ENCODE data around the gene RAB1A.
"Not testable (repeated sequence)": the region's sequence is repeated elsewhere in the genome, so short reads cannot be mapped to it uniquely, and the experiment has no call there.

Gene RAB1A

GRCh38 chr2:65161551-65162100 lies 31.7 kb upstream of the RAB1A start:
- Histone ChIP-seq H3K4me3 (ENCODE audit: low read depth in 1 of 2, low read length in 2 of 2) (no peak overlapping the region), H3K36me3 (ENCODE audit: control insufficient read depth in 1 of 2, insufficient read depth in 2 of 2, low read length in 2 of 2) (no peaks in the 10 kb centered on the region), H3K9ac (ENCODE audit: low read depth in 1 of 2, low read length in 2 of 2) (no peak overlapping the region), H3K9me3 (ENCODE audit: control insufficient read depth in 1 of 2, low read length in 2 of 2) (no peaks in the 10 kb centered on the region), H3K4me1 (ENCODE audit: control insufficient read depth in 1 of 2, insufficient read depth in 2 of 2, low read length in 2 of 2) (peaks cover 0 to 18% of the 10 kb centered on the region in 2 donors), H3K27ac (ENCODE audit: low read depth, low read length) (no peak overlapping the region), H3K27me3 (ENCODE audit: control insufficient read depth in 1 of 2, insufficient read depth in 2 of 2, low read length in 2 of 2) (no peaks in the 10 kb centered on the region)

DNA sequence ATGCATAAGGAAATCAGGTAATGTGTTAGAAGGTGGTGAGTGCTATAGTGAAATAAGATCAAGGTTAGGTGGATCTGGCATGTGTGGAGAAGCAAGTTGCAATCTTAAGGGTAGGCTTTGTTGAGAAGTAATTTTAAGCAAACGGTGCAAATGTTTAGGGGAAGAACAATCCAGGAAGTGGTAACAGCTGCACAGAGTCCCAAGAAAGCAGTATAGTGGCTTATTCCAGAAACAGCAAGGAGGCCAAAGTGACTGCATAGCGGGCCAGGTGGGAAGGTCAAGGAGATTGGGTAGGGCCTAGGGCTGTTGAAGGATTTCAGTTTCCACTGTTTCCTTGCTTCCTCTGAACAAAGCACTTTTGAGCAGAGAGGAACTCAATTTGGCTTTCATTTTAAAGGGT lies 30.0 kb upstream of the RAB1A start:
- Histone ChIP-seq H3K27ac (ENCODE audit: low read depth, low read length) (no peak overlapping the region), H3K9ac (ENCODE audit: low read depth in 1 of 2, low read length in 2 of 2) (no peak overlapping the region), H3K27me3 (ENCODE audit: control insufficient read depth in 1 of 2, insufficient read depth in 2 of 2, low read length in 2 of 2) (no peaks in the 10 kb centered on the region), H3K4me3 (ENCODE audit: low read depth in 1 of 2, low read length in 2 of 2) (no peak overlapping the region), H3K4me1 (ENCODE audit: control insufficient read depth in 1 of 2, insufficient read depth in 2 of 2, low read length in 2 of 2) (peaks cover 0 to 13% of the 10 kb centered on the region in 2 donors), H3K36me3 (ENCODE audit: control insufficient read depth in 1 of 2, insufficient read depth in 2 of 2, low read length in 2 of 2) (no peaks in the 10 kb centered on the region), H3K9me3 (ENCODE audit: control insufficient read depth in 1 of 2, low read length in 2 of 2) (no peaks in the 10 kb centered on the region)

DNA sequence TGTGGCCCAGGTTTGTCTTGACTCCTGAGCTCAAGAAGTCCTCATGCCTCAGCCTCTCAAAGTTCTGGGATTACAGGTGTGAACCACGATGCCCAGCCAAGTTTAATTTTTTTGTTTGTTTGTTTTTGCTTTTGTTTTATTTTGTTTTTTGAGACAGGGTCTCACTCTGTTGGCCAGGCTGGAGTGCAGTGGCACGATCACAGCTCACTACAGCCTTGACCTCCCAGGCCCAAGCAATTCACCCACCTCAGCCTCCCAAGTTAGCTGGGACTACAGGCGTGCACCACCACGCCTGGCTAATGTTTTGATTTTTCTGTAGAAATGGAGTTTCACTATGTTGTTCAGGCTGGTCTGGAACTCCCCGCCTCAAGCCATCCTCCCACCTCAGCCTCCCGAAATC lies 29.4 kb upstream of the RAB1A start:
- no peak overlapping the region for H3K27ac ChIP-seq (ENCODE audit: low read depth, low read length)
- no peak overlapping the region for H3K9ac ChIP-seq (ENCODE audit: low read depth in 1 of 2, low read length in 2 of 2)
- no peaks in the 10 kb centered on the region for H3K27me3 ChIP-seq (ENCODE audit: control insufficient read depth in 1 of 2, insufficient read depth in 2 of 2, low read length in 2 of 2)
- H3K36me3 ChIP-seq (ENCODE audit: control insufficient read depth in 1 of 2, insufficient read depth in 2 of 2, low read length in 2 of 2): no peaks in the 10 kb centered on the region
- H3K4me1 ChIP-seq (ENCODE audit: control insufficient read depth in 1 of 2, insufficient read depth in 2 of 2, low read length in 2 of 2): peaks cover 0 to 9% of the 10 kb centered on the region in 2 donors
- no peaks in the 10 kb centered on the region for H3K9me3 ChIP-seq (ENCODE audit: control insufficient read depth in 1 of 2, low read length in 2 of 2)
- H3K4me3 ChIP-seq (ENCODE audit: low read depth in 1 of 2, low read length in 2 of 2): no peak overlapping the region

GRCh38 chr2:65158557-65158956 lies 28.7 kb upstream of the RAB1A start:
- Histone ChIP-seq H3K4me1 (ENCODE audit: control insufficient read depth in 1 of 2, insufficient read depth in 2 of 2, low read length in 2 of 2) (peaks cover 0 to 9% of the 10 kb centered on the region in 2 donors), H3K36me3 (ENCODE audit: control insufficient read depth in 1 of 2, insufficient read depth in 2 of 2, low read length in 2 of 2) (no peaks in the 10 kb centered on the region), H3K9ac (ENCODE audit: low read depth in 1 of 2, low read length in 2 of 2) (no peak overlapping the region), H3K4me3 (ENCODE audit: low read depth in 1 of 2, low read length in 2 of 2) (no peak overlapping the region), H3K27me3 (ENCODE audit: control insufficient read depth in 1 of 2, insufficient read depth in 2 of 2, low read length in 2 of 2) (no peaks in the 10 kb centered on the region), H3K9me3 (ENCODE audit: control insufficient read depth in 1 of 2, low read length in 2 of 2) (no peaks in the 10 kb centered on the region), H3K27ac (ENCODE audit: low read depth, low read length) (no peak overlapping the region)

DNA sequence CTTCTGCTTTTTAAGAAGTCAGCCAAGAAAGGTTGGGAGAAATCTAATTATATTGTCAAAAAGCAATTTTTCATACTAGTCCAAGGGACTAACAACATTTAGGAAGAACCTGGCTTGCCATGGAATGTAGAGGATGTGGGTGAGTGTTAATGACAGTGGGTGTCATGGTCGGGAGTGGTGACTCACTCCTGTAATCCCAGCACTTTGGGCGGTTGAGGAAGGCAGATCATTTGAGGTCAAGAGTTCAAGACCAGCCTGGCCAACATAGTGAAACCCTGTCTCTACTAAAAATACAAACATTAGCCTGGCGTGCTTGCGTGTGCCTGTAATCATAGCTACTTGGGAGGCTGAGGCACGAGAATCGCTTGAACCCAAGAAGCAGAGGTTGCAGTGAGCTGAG lies 27.9 kb upstream of the RAB1A start:
- H3K9me3 ChIP-seq (ENCODE audit: control insufficient read depth in 1 of 2, low read length in 2 of 2); H3K4me1 ChIP-seq (ENCODE audit: control insufficient read depth in 1 of 2, insufficient read depth in 2 of 2, low read length in 2 of 2); H3K9ac ChIP-seq (ENCODE audit: low read depth in 1 of 2, low read length in 2 of 2); H3K4me3 ChIP-seq (ENCODE audit: low read depth in 1 of 2, low read length in 2 of 2); H3K27me3 ChIP-seq (ENCODE audit: control insufficient read depth in 1 of 2, insufficient read depth in 2 of 2, low read length in 2 of 2); H3K36me3 ChIP-seq (ENCODE audit: control insufficient read depth in 1 of 2, insufficient read depth in 2 of 2, low read length in 2 of 2); H3K27ac ChIP-seq (ENCODE audit: low read depth, low read length): not testable (repeated sequence)

DNA sequence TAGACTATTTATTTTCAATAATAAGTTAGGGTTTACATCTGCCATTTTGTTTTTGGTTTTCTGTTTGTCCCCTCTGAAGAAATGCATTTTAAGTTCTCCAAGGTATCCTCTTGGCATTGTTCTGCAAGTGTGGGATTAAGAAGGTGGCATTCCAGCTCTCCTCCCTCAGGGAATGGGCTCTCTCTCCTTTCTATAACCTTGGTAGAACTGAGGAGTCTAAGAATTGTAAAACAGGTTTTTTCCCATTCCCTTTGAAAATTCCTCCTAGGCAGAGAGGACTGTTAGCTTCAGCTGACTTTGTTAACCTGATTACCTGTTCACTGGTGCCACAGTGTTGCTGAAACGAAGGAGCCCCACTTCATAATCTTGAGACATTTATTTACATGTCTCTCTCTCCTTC lies 26.1 kb upstream of the RAB1A start:
- H3K36me3 ChIP-seq (ENCODE audit: control insufficient read depth in 1 of 2, insufficient read depth in 2 of 2, low read length in 2 of 2): no peaks in the 10 kb centered on the region
- no peak overlapping the region for H3K9ac ChIP-seq (ENCODE audit: low read depth in 1 of 2, low read length in 2 of 2)
- H3K4me3 ChIP-seq (ENCODE audit: low read depth in 1 of 2, low read length in 2 of 2): no peak overlapping the region
- no peak overlapping the region for H3K27ac ChIP-seq (ENCODE audit: low read depth, low read length)
- H3K27me3 ChIP-seq (ENCODE audit: control insufficient read depth in 1 of 2, insufficient read depth in 2 of 2, low read length in 2 of 2): no peaks in the 10 kb centered on the region
- H3K9me3 ChIP-seq (ENCODE audit: control insufficient read depth in 1 of 2, low read length in 2 of 2): no peaks in the 10 kb centered on the region
- H3K4me1 ChIP-seq (ENCODE audit: control insufficient read depth in 1 of 2, insufficient read depth in 2 of 2, low read length in 2 of 2): peaks cover 0 to 6% of the 10 kb centered on the region in 2 donors

DNA sequence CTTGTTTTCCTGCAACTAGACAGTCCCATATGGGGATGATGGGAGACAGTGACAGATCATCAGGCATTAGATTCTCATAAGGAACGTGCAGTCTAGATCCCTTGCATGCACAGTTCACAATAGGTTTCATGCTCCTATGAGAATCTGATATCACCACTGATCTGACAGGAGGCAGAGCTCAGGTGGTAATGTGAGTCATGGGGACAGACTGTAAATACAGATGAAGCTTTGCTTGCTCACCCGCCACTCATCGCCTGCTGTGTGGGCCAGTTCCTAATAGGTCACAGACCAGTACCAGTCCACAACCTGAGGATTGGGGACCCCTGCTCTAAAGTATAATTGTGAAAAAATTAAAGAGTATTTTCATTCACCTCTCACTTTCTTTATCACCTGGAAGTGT lies 23.6 kb upstream of the RAB1A start:
- Histone ChIP-seq H3K9me3 (ENCODE audit: control insufficient read depth in 1 of 2, low read length in 2 of 2) (no peaks in the 10 kb centered on the region), H3K4me1 (ENCODE audit: control insufficient read depth in 1 of 2, insufficient read depth in 2 of 2, low read length in 2 of 2) (no peaks in the 10 kb centered on the region), H3K4me3 (ENCODE audit: low read depth in 1 of 2, low read length in 2 of 2) (no peak overlapping the region), H3K36me3 (ENCODE audit: control insufficient read depth in 1 of 2, insufficient read depth in 2 of 2, low read length in 2 of 2) (no peaks in the 10 kb centered on the region), H3K27ac (ENCODE audit: low read depth, low read length) (no peak overlapping the region), H3K9ac (ENCODE audit: low read depth in 1 of 2, low read length in 2 of 2) (no peak overlapping the region), H3K27me3 (ENCODE audit: control insufficient read depth in 1 of 2, insufficient read depth in 2 of 2, low read length in 2 of 2) (no peaks in the 10 kb centered on the region)

DNA sequence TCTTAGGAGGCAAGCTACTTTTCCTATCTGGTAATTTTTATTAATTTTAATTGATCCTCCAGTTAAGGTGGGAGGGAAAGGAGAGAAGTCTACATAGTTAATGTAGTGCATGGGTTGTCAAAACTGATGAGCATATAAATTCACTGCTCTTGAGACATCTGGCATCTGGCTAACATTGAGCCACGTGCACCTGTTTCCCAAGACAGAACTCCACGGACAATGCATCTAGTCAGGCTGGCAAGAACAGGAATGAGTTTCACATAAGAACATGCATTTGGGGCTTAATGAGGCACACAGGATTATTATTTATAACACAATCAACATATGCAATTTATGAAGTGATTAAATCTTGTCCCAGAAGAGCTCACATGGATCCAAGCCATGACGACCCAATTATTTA lies 16.2 kb upstream of the RAB1A start:
- no peak overlapping the region for H3K27ac ChIP-seq (ENCODE audit: low read depth, low read length)
- no peaks in the 10 kb centered on the region for H3K27me3 ChIP-seq (ENCODE audit: control insufficient read depth in 1 of 2, insufficient read depth in 2 of 2, low read length in 2 of 2)
- peaks cover 0 to 7% of the 10 kb centered on the region in 2 donors for H3K4me1 ChIP-seq (ENCODE audit: control insufficient read depth in 1 of 2, insufficient read depth in 2 of 2, low read length in 2 of 2)
- H3K9ac ChIP-seq (ENCODE audit: low read depth in 1 of 2, low read length in 2 of 2): no peak overlapping the region
- no peaks in the 10 kb centered on the region for H3K9me3 ChIP-seq (ENCODE audit: control insufficient read depth in 1 of 2, low read length in 2 of 2)
- H3K36me3 ChIP-seq (ENCODE audit: control insufficient read depth in 1 of 2, insufficient read depth in 2 of 2, low read length in 2 of 2): no peaks in the 10 kb centered on the region
- H3K4me3 ChIP-seq (ENCODE audit: low read depth in 1 of 2, low read length in 2 of 2): no peak overlapping the region

- Histone ChIP-seq H3K9ac (ENCODE audit: low read depth in 1 of 2, low read length in 2 of 2) (no peak overlapping the region), H3K4me1 (ENCODE audit: control insufficient read depth in 1 of 2, insufficient read depth in 2 of 2, low read length in 2 of 2) (peaks cover 0 to 7% of the 10 kb centered on the region in 2 donors), H3K36me3 (ENCODE audit: control insufficient read depth in 1 of 2, insufficient read depth in 2 of 2, low read length in 2 of 2) (no peaks in the 10 kb centered on the region), H3K27me3 (ENCODE audit: control insufficient read depth in 1 of 2, insufficient read depth in 2 of 2, low read length in 2 of 2) (no peaks in the 10 kb centered on the region), H3K4me3 (ENCODE audit: low read depth in 1 of 2, low read length in 2 of 2) (no peak overlapping the region), H3K27ac (ENCODE audit: low read depth, low read length) (no peak overlapping the region), H3K9me3 (ENCODE audit: control insufficient read depth in 1 of 2, low read length in 2 of 2) (no peaks in the 10 kb centered on the region)
These were observed 14.7 kb upstream of the RAB1A start for GRCh38 chr2:65144571-65144970.

- Histone ChIP-seq H3K27ac (ENCODE audit: low read depth, low read length) (no peak overlapping the region), H3K27me3 (ENCODE audit: control insufficient read depth in 1 of 2, insufficient read depth in 2 of 2, low read length in 2 of 2) (no peaks in the 10 kb centered on the region), H3K9me3 (ENCODE audit: control insufficient read depth in 1 of 2, low read length in 2 of 2) (no peaks in the 10 kb centered on the region)
These were observed 12.6 kb upstream of the RAB1A start for GRCh38 chr2:65142515-65142914.

More at GRCh38 chr2:65142515-65142914, 12.6 kb upstream of the RAB1A start:
- H3K36me3 ChIP-seq (ENCODE audit: control insufficient read depth in 1 of 2, insufficient read depth in 2 of 2, low read length in 2 of 2): no peaks in the 10 kb centered on the region
- peaks cover 0 to 7% of the 10 kb centered on the region in 2 donors for H3K4me1 ChIP-seq (ENCODE audit: control insufficient read depth in 1 of 2, insufficient read depth in 2 of 2, low read length in 2 of 2)
- H3K4me3 ChIP-seq (ENCODE audit: low read depth in 1 of 2, low read length in 2 of 2): no peak overlapping the region
- no peak overlapping the region for H3K9ac ChIP-seq (ENCODE audit: low read depth in 1 of 2, low read length in 2 of 2)

Data from duodenal mucosa (tissue), 2 donors.